Inflammatory macrophage treated with lipopolysaccharide for 4 hours (primary cell): ENCODE results near the gene CCDC187.
"Not testable (repeated sequence)": the region's sequence is repeated elsewhere in the genome, so short reads cannot be mapped to it uniquely, and the experiment has no call there.

Source experiments
- DNase-seq: peaks from one replicate; pipeline ENCODE4 v3.0.0-alpha.2; 2020

Gene CCDC187

GRCh38 chr9:136326761-136327303 is 22.9 kb upstream of the CCDC187 start:
- no peak for DNase-seq

- no peak for DNase-seq
Measured at GRCh38 chr9:136326061-136326760, 22.3 kb upstream of the CCDC187 start.

DNA sequence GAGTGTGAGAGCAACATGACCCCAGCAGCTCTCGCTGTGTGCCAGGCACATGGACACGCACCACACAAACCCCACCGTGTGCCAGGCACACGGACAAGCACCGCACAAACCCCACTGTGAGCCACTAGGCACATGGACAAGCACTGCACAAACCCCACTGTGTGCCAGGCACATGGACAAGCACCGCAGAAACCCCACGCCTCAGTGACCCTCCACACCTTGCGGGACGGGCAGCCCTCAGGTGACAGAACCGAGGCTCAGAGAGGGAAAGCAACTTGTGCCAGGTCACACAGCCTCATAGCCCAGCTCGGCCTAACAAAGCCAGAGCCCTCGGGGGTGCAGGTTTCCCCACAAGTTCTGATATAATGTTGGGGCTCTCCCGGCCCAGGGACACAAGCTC is 21.5 kb upstream of the CCDC187 start:
- no peak for DNase-seq

DNA sequence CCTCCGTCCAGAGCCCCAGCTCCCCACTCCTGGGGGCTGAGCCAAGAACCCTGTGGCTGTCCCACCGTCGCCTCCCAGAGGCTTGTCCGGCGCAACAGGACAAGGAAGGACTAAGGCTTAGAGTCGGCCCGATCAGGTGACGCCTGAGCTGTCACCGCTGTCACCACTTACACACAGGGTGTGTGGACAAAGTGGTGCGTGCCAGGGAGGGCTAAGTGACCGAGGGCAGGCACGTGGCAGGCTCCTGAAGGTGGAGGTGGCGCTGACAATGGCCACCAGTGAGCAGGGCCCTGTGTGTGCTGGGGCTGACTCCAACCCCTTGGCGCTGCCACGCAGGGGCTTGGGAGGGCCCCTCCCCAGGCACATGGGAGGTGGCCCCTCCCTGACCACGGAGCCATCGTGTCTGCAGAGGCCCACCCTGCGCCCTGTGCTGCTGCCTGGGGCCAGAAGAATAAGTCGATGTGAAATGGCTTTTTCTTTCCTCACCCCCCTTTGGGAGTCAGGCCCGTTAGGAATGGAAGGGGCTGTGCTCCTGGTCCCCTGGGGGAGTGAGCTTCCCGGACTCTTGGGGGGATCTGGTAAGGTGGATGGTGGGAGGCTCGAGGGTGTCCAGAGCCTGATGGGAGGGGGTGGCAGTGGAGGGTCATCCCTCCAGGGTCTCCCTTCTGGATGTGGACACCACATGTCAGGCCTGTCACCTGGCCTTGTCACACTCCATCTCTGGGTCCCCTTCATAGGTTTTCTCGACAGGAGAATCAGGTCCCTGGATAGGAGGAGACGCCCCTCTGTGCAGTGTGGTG is 20.8 kb upstream of the CCDC187 start:
- no peak for DNase-seq

GRCh38 chr9:136323371-136323789 is 19.5 kb upstream of the CCDC187 start:
- no peak for DNase-seq

DNA sequence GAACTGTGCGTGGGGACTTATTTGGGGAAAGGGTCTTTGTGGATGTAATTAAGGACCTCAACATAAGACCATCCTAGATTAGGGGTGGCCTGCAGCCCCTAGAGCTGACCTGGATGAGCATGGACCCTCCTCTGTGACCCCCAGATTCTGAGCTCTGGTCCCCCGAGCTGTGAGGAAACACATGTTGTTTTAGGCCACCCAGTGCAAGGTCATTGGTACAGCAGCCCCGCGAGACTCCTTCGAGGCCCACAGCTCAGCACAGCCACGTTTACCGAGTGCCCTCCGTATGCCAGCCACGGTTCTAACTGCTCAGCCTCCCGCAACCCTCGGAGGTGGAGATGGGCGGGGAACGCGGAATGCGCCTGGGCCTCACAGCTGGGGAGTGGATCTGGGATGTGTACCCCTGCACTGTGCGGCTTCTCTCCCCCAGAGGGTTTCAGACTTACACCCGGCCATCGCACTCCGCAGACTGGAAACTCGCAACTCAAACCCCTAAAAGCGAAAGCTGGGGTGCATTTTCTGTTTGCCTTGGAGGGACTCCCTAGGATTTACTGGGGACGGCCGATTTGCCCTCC is 18.9 kb upstream of the CCDC187 start:
- no peak for DNase-seq

DNA sequence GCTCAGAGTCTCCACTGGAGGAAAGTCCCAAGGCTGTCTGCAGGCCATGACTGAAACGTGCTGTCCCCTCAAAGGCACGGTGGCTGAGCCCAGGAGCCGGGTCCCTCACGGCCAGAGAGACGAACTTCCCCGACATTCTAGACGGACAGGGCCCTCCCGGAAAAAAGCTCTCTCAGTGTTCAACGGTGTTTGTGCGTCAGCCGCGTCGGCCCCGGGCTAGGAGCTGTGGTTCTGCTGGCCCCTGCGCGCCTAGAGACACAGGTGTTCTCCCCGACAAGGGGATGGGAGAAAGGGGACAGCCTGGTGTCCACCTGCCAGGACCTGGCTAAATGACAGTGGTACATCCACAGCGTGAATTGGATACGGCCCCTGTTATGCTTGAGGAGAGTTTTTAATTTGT is 17.7 kb upstream of the CCDC187 start:
- DNase-seq = no peak

DNA sequence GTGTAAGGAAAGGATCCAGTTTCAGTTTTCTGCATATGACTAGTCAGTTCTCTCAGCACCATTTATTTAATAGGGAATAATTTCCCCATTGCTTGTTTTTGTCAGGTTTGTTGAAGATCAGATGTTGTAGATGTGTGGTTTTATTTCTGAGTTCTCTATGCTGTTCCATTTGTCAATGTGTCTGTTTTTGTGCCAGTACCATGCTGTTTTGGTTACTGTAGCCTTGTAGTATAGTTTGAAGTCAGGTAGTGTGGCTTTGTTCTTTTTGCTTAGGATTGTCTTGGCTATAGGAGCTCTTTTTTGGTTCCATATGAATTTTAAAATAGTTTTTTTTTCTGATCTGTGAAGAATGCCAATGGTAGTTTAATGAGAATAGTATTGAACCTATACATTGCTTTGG is 17.1 kb upstream of the CCDC187 start:
- DNase-seq = not testable (repeated sequence)

DNA sequence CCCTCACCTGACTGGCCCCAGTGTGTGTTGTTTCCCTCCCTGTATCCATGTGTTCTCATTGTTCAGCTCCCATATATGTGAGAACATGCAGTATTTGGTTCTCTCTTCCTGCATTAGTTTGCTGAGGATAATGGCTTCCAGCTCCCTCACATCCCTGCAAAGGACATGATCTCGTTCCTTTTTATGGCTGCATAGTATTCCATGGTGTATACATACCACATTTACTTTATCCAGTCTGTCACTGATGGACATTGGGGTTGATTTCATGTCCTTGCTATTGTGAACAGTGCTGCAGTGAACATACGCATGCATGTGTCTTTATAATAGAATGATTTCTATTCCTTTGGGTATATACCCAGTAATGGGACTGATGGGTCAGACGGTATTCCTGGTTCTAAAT is 16.1 kb upstream of the CCDC187 start:
- not testable (repeated sequence) for DNase-seq

- DNase-seq = not testable (repeated sequence)
Measured at GRCh38 chr9:136319244-136319643, 15.3 kb upstream of the CCDC187 start.

DNA sequence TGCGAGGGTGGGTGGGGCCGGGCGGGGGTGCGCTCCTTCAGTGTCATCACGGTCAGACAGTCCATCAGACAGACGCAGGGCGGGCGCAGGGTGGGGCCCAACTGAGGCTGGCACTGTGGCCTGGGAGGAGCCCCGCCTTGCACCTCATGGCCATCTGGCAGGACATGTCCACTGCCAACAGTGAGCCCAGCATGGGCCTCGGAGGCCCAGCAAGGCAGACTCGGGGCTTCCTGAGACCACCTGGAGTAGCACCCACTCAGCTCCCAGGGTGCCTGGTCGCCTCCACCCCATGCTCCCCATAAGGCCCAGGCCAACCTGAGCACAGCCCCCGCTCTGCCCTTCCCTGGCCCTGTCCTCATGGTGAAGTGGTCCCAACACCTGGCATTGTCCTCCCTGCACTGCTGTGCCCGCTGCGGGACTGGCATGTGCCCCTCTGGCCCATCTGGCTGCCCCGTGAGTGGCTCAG is 14.9 kb upstream of the CCDC187 start:
- DNase-seq = no peak

- DNase-seq = no peak
Measured at GRCh38 chr9:136318111-136318775, 14.3 kb upstream of the CCDC187 start.

DNA sequence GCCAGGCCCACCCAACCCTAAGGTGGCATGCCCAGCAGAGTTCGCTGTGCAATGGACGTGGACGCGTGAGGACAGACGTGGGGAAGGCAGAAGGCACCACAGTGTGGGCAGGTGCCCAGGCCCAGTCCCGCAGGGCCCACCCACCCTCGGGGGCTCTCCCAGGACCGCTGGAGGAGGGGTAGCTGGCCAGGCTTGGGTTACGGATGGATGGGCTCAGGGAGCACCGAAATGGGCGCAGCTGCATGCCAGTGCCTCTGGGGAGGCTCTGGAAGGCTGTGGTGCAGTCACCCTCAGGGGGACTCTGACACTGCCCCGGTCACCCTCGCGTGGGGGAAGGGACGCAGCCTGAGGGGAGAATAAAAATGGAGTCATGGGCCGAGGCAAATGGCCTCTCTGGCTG is 13.8 kb upstream of the CCDC187 start:
- no peak for DNase-seq

GRCh38 chr9:136316896-136317676 is 13.2 kb upstream of the CCDC187 start:
- no peak for DNase-seq

DNA sequence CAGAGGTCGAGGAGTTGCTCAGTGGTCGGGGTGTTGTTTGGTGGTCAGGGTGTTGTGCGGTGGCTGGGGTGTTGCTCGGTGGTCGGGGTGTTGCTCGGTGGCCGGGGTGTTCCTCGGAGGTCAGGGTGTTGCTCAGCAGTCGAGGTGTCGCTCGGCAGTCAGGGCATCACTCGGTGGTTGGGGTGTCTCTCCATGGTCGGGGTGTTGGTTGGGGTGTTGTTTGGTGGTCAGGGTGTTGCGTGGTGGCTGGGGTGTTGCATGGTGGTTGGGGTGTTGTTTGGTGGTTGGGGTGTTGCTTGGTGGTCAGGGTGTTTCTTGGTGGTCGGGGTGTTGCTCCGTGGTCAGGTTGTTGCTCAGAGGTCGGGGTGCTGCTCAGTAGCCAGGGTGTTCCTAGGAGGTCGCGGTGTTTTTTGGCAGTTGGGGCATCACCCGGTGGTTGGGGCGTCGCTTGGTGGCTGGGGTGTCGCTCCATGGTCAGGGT is 12.4 kb upstream of the CCDC187 start:
- no peak for DNase-seq

- DNase-seq = no peak
Measured at GRCh38 chr9:136314944-136315343, 11.1 kb upstream of the CCDC187 start.

GRCh38 chr9:136314056-136314416 is 10.1 kb upstream of the CCDC187 start:
- no peak for DNase-seq

DNA sequence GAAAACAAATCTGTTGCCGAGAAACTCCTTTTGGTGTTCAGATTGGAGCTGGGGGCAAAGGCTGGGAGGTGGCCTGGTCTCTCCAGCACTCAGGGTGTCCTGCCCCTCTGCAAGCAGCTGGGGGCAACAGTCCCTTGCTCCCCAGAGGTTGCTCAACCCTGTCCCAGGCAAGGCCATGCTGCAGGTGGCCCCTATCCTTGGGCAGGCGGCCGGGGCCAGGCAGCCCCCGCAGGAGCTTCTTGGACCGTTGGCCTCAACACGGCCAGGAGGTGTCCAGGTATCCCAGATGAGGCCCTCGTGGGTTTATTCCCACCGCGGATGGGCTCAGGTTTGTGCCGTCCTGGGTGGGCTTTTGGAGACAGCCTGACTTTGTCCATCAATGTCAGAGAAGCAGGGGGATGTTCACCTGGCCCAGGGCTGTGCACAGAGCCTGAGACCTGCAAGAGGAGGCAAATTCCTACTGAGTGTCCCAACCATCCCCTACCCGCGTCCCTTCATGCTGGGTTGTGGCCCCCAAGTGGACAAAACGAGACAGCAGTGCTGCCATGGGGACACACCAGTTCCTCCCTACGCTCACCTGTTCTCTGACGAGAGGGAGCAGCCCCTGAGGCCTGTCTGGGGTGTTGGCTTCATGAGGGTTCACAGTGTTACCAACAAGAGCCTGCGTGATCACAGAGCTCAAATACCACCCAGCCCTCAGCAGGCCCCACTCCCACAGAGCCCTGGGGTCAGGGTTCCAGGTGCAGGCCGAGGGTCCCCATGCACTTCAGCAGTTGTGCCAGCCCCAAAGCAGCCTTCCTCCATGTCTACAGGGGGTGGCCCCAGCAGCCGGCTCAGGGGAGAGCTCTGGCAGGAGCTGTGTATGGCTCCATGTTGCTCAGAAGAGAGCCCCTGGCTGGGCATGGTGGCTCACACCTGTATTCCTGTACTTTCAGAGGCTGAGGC is 9.5 kb upstream of the CCDC187 start:
- DNase-seq = no peak

GRCh38 chr9:136312436-136312835 is 8.5 kb upstream of the CCDC187 start:
- DNase-seq = peak; percentile 40

DNA sequence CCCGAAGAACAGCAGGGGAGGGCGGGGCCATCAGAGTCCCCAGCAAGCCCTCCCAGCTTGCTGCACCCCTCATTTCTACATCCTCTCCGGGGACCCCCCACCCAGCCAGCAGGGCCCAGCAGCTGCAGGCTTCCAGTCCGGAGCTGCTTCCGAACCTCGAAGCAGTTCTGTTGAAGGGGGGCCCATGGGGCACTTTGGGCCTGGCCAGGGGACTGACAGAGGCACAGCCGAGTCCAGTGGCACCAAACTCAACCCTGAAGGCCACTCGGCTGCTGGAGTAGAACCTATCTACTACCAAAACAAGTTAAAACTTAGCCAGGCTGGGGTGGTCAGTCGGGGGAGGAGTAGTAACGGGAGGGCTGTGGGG is 8.1 kb upstream of the CCDC187 start:
- no peak for DNase-seq
